WTC11 (cell line): ENCODE data around the gene SPP1.

Experiments
- ATF2 ChIP-seq: sonication (generic); formaldehyde crosslinking; IDR thresholded peaks from 2 replicates; pipeline ENCODE4 v1.8.1; 2022; ENCODE audit warnings: low read depth, missing genetic modification reagents, borderline replicate concordance
- ELF4 ChIP-seq: sonication (generic); formaldehyde crosslinking; IDR thresholded peaks from 2 replicates; pipeline ENCODE4 v1.8.1; 2022; ENCODE audit warnings: low read depth, mild to moderate bottlenecking, moderate library complexity, missing genetic modification reagents
- EMX1 ChIP-seq: fragments of 250-450 bp; sonication (Bioruptor Pico); IDR thresholded peaks from 2 replicates; pipeline ENCODE4 v1.8.0; 2021; ENCODE audit warnings: mild to moderate bottlenecking
- NFATC4 ChIP-seq: fragments of 250-450 bp; sonication (Bioruptor Pico); IDR thresholded peaks from 2 replicates; pipeline ENCODE4 v1.9.0; 2021; ENCODE audit warnings: mild to moderate bottlenecking
- NR3C1 ChIP-seq: sonication (generic); formaldehyde crosslinking; conservative IDR thresholded peaks from 2 replicates; pipeline ENCODE4 v1.8.1; 2023; ENCODE audit warnings: low read depth, mild to moderate bottlenecking, missing genetic modification reagents
- RORB ChIP-seq: fragments of 250-450 bp; sonication (Bioruptor Pico); IDR thresholded peaks from 2 replicates; pipeline ENCODE4 v1.9.0; 2021; ENCODE audit warnings: mild to moderate bottlenecking
- SMAD3 ChIP-seq: sonication (generic); formaldehyde crosslinking; IDR thresholded peaks from 2 replicates; pipeline ENCODE4 v1.8.0; 2022; ENCODE audit warnings: missing genetic modification reagents, mild to moderate bottlenecking, borderline replicate concordance
- SMAD4 ChIP-seq: sonication (generic); formaldehyde crosslinking; IDR thresholded peaks from 2 replicates; pipeline ENCODE4 v1.8.0; 2022; ENCODE audit warnings: mild to moderate bottlenecking, missing genetic modification reagents
- USF1 ChIP-seq: sonication (generic); formaldehyde crosslinking; IDR thresholded peaks from 2 replicates; pipeline ENCODE4 v1.8.0; 2022; ENCODE audit warnings: mild to moderate bottlenecking, missing genetic modification reagents
- ZNF396 ChIP-seq: fragments of 250-450 bp; sonication (Bioruptor Pico); IDR thresholded peaks from 2 replicates; pipeline ENCODE4 v1.8.0; 2021; ENCODE audit warnings: mild to moderate bottlenecking, moderate library complexity, borderline replicate concordance
- TF ChIP-seq, protein P1 (sequence below): fragments of 200-600 bp; IDR thresholded peaks from 2 replicates; pipeline ENCODE4 v1.8.0; 2022; ENCODE audit warnings: antibody characterized with exemption
- TF ChIP-seq, protein P2 (sequence below): sonication (generic); formaldehyde crosslinking; IDR thresholded peaks from 2 replicates; pipeline ENCODE4 v1.8.0; 2022; ENCODE audit warnings: missing genetic modification reagents

DNA sequence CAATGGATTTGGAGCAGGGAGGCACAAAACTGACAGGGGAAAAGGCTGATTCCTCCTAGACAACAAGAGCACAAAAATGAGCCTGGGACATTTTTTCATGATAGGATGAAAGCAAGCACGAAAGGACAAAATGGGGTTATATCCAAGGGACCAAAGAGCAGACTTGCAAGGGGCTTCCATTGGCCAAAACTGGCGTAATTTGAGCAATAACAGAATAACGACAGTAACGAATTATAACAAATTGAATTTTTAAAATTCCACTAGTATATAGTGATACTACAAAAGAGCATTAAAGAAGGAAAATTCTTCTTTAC is 10.3 kb downstream of the SPP1 start:
- TF ChIP-seq, protein P1, sequence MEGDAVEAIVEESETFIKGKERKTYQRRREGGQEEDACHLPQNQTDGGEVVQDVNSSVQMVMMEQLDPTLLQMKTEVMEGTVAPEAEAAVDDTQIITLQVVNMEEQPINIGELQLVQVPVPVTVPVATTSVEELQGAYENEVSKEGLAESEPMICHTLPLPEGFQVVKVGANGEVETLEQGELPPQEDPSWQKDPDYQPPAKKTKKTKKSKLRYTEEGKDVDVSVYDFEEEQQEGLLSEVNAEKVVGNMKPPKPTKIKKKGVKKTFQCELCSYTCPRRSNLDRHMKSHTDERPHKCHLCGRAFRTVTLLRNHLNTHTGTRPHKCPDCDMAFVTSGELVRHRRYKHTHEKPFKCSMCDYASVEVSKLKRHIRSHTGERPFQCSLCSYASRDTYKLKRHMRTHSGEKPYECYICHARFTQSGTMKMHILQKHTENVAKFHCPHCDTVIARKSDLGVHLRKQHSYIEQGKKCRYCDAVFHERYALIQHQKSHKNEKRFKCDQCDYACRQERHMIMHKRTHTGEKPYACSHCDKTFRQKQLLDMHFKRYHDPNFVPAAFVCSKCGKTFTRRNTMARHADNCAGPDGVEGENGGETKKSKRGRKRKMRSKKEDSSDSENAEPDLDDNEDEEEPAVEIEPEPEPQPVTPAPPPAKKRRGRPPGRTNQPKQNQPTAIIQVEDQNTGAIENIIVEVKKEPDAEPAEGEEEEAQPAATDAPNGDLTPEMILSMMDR: no peak
- TF ChIP-seq NFATC4 (no peak), RORB (CRISPR knock-in tag) (no peak), ZNF396 (CRISPR knock-in tag) (no peak), ELF4 (CRISPR knock-in tag) (no peak), ATF2 (CRISPR knock-in tag) (no peak), EMX1 (no peak), SMAD4 (no peak), SMAD3 (CRISPR knock-in tag) (no peak), USF1 (CRISPR knock-in tag) (no peak), NR3C1 (CRISPR knock-in tag) (no peak)
- TF ChIP-seq, protein P2, sequence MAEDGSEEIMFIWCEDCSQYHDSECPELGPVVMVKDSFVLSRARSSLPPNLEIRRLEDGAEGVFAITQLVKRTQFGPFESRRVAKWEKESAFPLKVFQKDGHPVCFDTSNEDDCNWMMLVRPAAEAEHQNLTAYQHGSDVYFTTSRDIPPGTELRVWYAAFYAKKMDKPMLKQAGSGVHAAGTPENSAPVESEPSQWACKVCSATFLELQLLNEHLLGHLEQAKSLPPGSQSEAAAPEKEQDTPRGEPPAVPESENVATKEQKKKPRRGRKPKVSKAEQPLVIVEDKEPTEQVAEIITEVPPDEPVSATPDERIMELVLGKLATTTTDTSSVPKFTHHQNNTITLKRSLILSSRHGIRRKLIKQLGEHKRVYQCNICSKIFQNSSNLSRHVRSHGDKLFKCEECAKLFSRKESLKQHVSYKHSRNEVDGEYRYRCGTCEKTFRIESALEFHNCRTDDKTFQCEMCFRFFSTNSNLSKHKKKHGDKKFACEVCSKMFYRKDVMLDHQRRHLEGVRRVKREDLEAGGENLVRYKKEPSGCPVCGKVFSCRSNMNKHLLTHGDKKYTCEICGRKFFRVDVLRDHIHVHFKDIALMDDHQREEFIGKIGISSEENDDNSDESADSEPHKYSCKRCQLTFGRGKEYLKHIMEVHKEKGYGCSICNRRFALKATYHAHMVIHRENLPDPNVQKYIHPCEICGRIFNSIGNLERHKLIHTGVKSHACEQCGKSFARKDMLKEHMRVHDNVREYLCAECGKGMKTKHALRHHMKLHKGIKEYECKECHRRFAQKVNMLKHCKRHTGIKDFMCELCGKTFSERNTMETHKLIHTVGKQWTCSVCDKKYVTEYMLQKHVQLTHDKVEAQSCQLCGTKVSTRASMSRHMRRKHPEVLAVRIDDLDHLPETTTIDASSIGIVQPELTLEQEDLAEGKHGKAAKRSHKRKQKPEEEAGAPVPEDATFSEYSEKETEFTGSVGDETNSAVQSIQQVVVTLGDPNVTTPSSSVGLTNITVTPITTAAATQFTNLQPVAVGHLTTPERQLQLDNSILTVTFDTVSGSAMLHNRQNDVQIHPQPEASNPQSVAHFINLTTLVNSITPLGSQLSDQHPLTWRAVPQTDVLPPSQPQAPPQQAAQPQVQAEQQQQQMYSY (CRISPR knock-in tag): no peak
